PC-9 (cell line): ENCODE data around the gene CHSY1. TPM values are rescaled to one million over a fixed set of nuclear protein-coding genes. Genes with fewer than 3 reads are reported as not detected.

Experiments
- BruUV-seq: library from RNA; stranded (reverse); fragments of 400-500 nt; replicated peaks from 2 replicates; lab custom pipeline; 2021; lab: Mats Ljungman, UMichigan
- CTCF ChIA-PET: fragments of 300-600 bp; sonication (Branson Sonifier 250); formaldehyde crosslinking; loops from one replicate; lab custom pipeline; 2022; ENCODE audit warnings: antibody characterized with exemption; lab: Charles Lee
- POLR2A ChIA-PET: fragments of 300-600 bp; sonication (Branson Sonifier 250); formaldehyde crosslinking; loops from one replicate; lab custom pipeline; 2022; ENCODE audit warnings: antibody characterized with exemption; ENCODE audit not compliant: unreplicated experiment; lab: Charles Lee
- DNase-seq, 2 experiments: peaks; one replicate each; pipeline versions ENCODE4 v3.0.0 to v3.0.0-alpha.2; 2015 to 2022; ENCODE audit warnings: mixed read lengths in 1 of 2
- H2AFZ ChIP-seq: fragments of 200-600 bp; sonication (generic); 2 replicates; pipeline ENCODE4 v1.8.1; 2017; ENCODE audit warnings: antibody characterized with exemption
- H3F3A ChIP-seq: fragments of 200-600 bp; sonication (generic); 2 replicates; pipeline ENCODE4 v1.8.1; 2017; ENCODE audit warnings: antibody characterized with exemption, mild to moderate bottlenecking, low read depth; ENCODE audit not compliant: insufficient read depth
- H3K27ac ChIP-seq: fragments of 200-600 bp; sonication (generic); 2 replicates; pipeline ENCODE4 v1.6.1; 2016; ENCODE audit warnings: mixed run types
- H3K27me3 ChIP-seq: fragments of 200-600 bp; sonication (generic); 2 replicates; pipeline ENCODE4 v1.6.1; 2016; ENCODE audit warnings: low read depth, mixed run types; ENCODE audit not compliant: insufficient read depth
- H3K36me3 ChIP-seq: fragments of 200-600 bp; sonication (generic); 2 replicates; pipeline ENCODE4 v1.6.1; 2016; ENCODE audit warnings: low read depth, mixed run types
- H3K4me1 ChIP-seq: fragments of 200-600 bp; sonication (generic); replicated peaks from 2 replicates; pipeline ENCODE4 v1.6.1; 2016; ENCODE audit warnings: mixed run types; ENCODE audit not compliant: insufficient read depth
- H3K4me2 ChIP-seq: fragments of 200-600 bp; sonication (generic); 2 replicates; pipeline ENCODE4 v1.6.1; 2017; ENCODE audit warnings: mixed run types
- H3K4me3 ChIP-seq: fragments of 200-600 bp; sonication (generic); 2 replicates; pipeline ENCODE4 v1.6.1; 2016; ENCODE audit warnings: mixed run types
- H3K79me2 ChIP-seq: fragments of 200-600 bp; sonication (generic); 2 replicates; pipeline ENCODE4 v1.6.1; 2017; ENCODE audit warnings: low read depth, mixed run types
- H3K9me2 ChIP-seq: fragments of 200-600 bp; sonication (generic); 2 replicates; pipeline ENCODE4 v1.8.1; 2017; ENCODE audit warnings: mild to moderate bottlenecking; ENCODE audit not compliant: insufficient read depth
- H3K9me3 ChIP-seq: fragments of 200-600 bp; sonication (generic); 2 replicates; pipeline ENCODE4 v1.8.1; 2016; ENCODE audit warnings: low read depth; ENCODE audit not compliant: insufficient read depth
- H4K20me1 ChIP-seq: fragments of 200-600 bp; sonication (generic); 2 replicates; pipeline ENCODE4 v1.8.1; 2017; ENCODE audit not compliant: insufficient read depth
- CTCF ChIP-seq: fragments of 200-600 bp; sonication (generic); conservative IDR thresholded peaks from 2 replicates; pipeline ENCODE4 v1.6.1; 2017; ENCODE audit warnings: mixed run types, antibody characterized with exemption, mild to moderate bottlenecking, moderate library complexity
- EZH2 ChIP-seq: fragments of 200-600 bp; sonication (generic); IDR thresholded peaks from 2 replicates; pipeline ENCODE4 v1.8.0; 2017; ENCODE audit warnings: antibody characterized with exemption, low read depth
- intact Hi-C: fragments of 100-400 bp; cut with micrococcal nuclease; formaldehyde crosslinking; loops from one replicate; pipeline ENCODE4 v1.10.0; 2022; ENCODE audit not compliant: unreplicated experiment
- total RNA-seq: library from RNA; stranded (reverse); gene quantifications from 2 replicates; pipeline ENCODE4 v1.2.3, GENCODE V29; 2021

Gene CHSY1
- total RNA-seq, 1 experiment from 2014 or later, result 10.7 TPM

GRCh38 chr15:101150723-101151040 is 101.2 kb downstream of the CHSY1 start:
- TF ChIP-seq EZH2 (no peak), CTCF (no peak)
- Histone ChIP-seq H3K9me2 (no peaks in the 10 kb centered on the region), H3K79me2 (no peaks in the 10 kb centered on the region), H4K20me1 (no peaks in the 10 kb centered on the region), H3K27ac (no peak overlapping the region), H3K9me3 (no peaks in the 10 kb centered on the region), H3K27me3 (no peaks in the 10 kb centered on the region), H3K36me3 (no peaks in the 10 kb centered on the region), H3F3A (no peaks in the 10 kb centered on the region), H2AFZ (no peak overlapping the region), H3K4me1 (no peaks in the 10 kb centered on the region), H3K4me2 (no peak overlapping the region), H3K4me3 (no peak overlapping the region)
- CTCF ChIA-PET, result no interaction called here
- POLR2A ChIA-PET, result no interaction called here
- no peak for DNase-seq
- no TSS peak for BruUV-seq
- intact Hi-C loops, result no loop called here

GRCh38 chr15:101149864-101150722 is 101.8 kb downstream of the CHSY1 start:
- no peak for TF ChIP-seq CTCF
- no peak for TF ChIP-seq EZH2
- H3K27me3 ChIP-seq, result no peaks in the 10 kb centered on the region
- H3K4me1 ChIP-seq, result no peaks in the 10 kb centered on the region
- intact Hi-C loops, result no loop called here
- ChIA-PET CTCF (no interaction called here), POLR2A (no interaction called here)
- no peaks in the 10 kb centered on the region for H3K9me3 ChIP-seq
- H4K20me1 ChIP-seq, result no peaks in the 10 kb centered on the region
- no TSS peak for BruUV-seq
- H3K27ac ChIP-seq, result no peak overlapping the region
- no peaks in the 10 kb centered on the region for H3F3A ChIP-seq
- no peak for DNase-seq
- H3K4me3 ChIP-seq, result no peak overlapping the region
- no peaks in the 10 kb centered on the region for H3K9me2 ChIP-seq
- no peaks in the 10 kb centered on the region for H3K79me2 ChIP-seq
- no peaks in the 10 kb centered on the region for H3K36me3 ChIP-seq
- no peak overlapping the region for H2AFZ ChIP-seq
- no peak overlapping the region for H3K4me2 ChIP-seq

- H3K4me2 ChIP-seq, result no peak overlapping the region
- H3K9me3 ChIP-seq, result no peaks in the 10 kb centered on the region
- no peak overlapping the region for H2AFZ ChIP-seq
- no peaks in the 10 kb centered on the region for H3K79me2 ChIP-seq
- no peaks in the 10 kb centered on the region for H3K4me1 ChIP-seq
- intact Hi-C loops, result no loop called here
- no peaks in the 10 kb centered on the region for H3F3A ChIP-seq
- no peaks in the 10 kb centered on the region for H3K27me3 ChIP-seq
- DNase-seq, result no peak
- no peaks in the 10 kb centered on the region for H3K36me3 ChIP-seq
- POLR2A ChIA-PET, result no interaction called here
- CTCF ChIA-PET, result no interaction called here
- H3K27ac ChIP-seq, result no peak overlapping the region
- H4K20me1 ChIP-seq, result no peaks in the 10 kb centered on the region
- TF ChIP-seq CTCF, result no peak
- no peak for TF ChIP-seq EZH2
- no TSS peak for BruUV-seq
- H3K4me3 ChIP-seq, result no peak overlapping the region
- H3K9me2 ChIP-seq, result no peaks in the 10 kb centered on the region
Measured at GRCh38 chr15:101148881-101149664, 102.8 kb downstream of the CHSY1 start.
